ENCODE data around the gene CHCHD6. TPM values are rescaled to one million over a fixed set of nuclear protein-coding genes. Genes with fewer than 3 reads are reported as not detected.

CHCHD6 gene
- total RNA-seq, 4 donors from 2014 or later = 15.6 to 25.8 (median 21.2) TPM

GRCh38 chr3:126936853-126937425 is 232.9 kb downstream of the CHCHD6 start:
- no peak for TF ChIP-seq POLR2A (IDR thresholded peaks at IDR 0.05)
- TF ChIP-seq CTCF (IDR thresholded peaks at IDR 0.05) = no peak
- peak in 1 of 2 donors; percentile 72 for DNase-seq (ENCODE audit: low spot score in 2 of 2)
- WGBS, 2 donors = 82 to 87% methylated on average over 6 of the region's 6 CpGs
- intact Hi-C loops (cut with DNase I; ENCODE audit: low total_unique reads) = no loop called here
- H3K4me3 ChIP-seq (ENCODE audit: low read depth, poor library complexity, severe bottlenecking) = no peak overlapping the region

- no peak for TF ChIP-seq CTCF (IDR thresholded peaks at IDR 0.05)
- no peak for TF ChIP-seq POLR2A (IDR thresholded peaks at IDR 0.05)
- H3K4me3 ChIP-seq (ENCODE audit: low read depth, poor library complexity, severe bottlenecking) = no peak overlapping the region
- intact Hi-C loops (cut with DNase I; ENCODE audit: low total_unique reads) = no loop called here
- 95 to 97% methylated on average over 2 of the region's 2 CpGs for WGBS, 2 donors
- peak in 1 of 2 donors; percentile 37 for DNase-seq (ENCODE audit: low spot score in 2 of 2)
Observed at GRCh38 chr3:126937533-126937932, 233.5 kb downstream of the CHCHD6 start.

- no peak for TF ChIP-seq POLR2A (IDR thresholded peaks at IDR 0.05)
- no peak for TF ChIP-seq CTCF (IDR thresholded peaks at IDR 0.05)
- no peak overlapping the region for H3K4me3 ChIP-seq (ENCODE audit: low read depth, poor library complexity, severe bottlenecking)
- intact Hi-C loops (cut with DNase I; ENCODE audit: low total_unique reads) = no loop called here
- WGBS, 2 donors = 55 to 72% methylated on average over 7 of the region's 7 CpGs
- peak in 1 of 2 donors; percentile 78 for DNase-seq (ENCODE audit: low spot score in 2 of 2)
Observed at GRCh38 chr3:126937973-126938372, 233.9 kb downstream of the CHCHD6 start.

- 49 to 50% methylated on average over 8 of the region's 8 CpGs for WGBS, 2 donors
- intact Hi-C loops (cut with DNase I; ENCODE audit: low total_unique reads) = no loop called here
- DNase-seq (ENCODE audit: low spot score in 2 of 2) = peak in 1 of 2 donors; percentile 77
- TF ChIP-seq CTCF (IDR thresholded peaks at IDR 0.05) (no peak), POLR2A (IDR thresholded peaks at IDR 0.05) (no peak)
- H3K4me3 ChIP-seq (ENCODE audit: low read depth, poor library complexity, severe bottlenecking) = no peak overlapping the region
Observed at GRCh38 chr3:126938520-126939337, 234.7 kb downstream of the CHCHD6 start.

- WGBS, 2 donors = 47 to 54% methylated on average over 4 of the region's 4 CpGs
- no peak for DNase-seq (ENCODE audit: low spot score in 2 of 2)
- TF ChIP-seq POLR2A (IDR thresholded peaks at IDR 0.05) = no peak
- TF ChIP-seq CTCF (IDR thresholded peaks at IDR 0.05) = no peak
- no peak overlapping the region for H3K4me3 ChIP-seq (ENCODE audit: low read depth, poor library complexity, severe bottlenecking)
- intact Hi-C loops (cut with DNase I; ENCODE audit: low total_unique reads) = no loop called here
Observed at GRCh38 chr3:126939338-126939718, 235.3 kb downstream of the CHCHD6 start.
